Muscle layer of duodenum (tissue), 2 donors: ENCODE results near the gene DGKE.

ENCODE experiments used
- H3K27ac ChIP-seq: one replicate; pipeline ENCODE4 v1.7.0; 2013; ENCODE audit warnings: mild to moderate bottlenecking, low read length
- H3K27me3 ChIP-seq: one replicate; pipeline ENCODE4 v1.7.0; 2013; ENCODE audit warnings: low read depth, mild to moderate bottlenecking, control low read depth, low read length
- H3K36me3 ChIP-seq, 2 donors: one replicate each; pipeline ENCODE4 v1.7.0; 2013; ENCODE audit warnings: low read length in 2 of 2, control low read depth in 1 of 2, mild to moderate bottlenecking in 1 of 2; ENCODE audit not compliant: insufficient read depth in 2 of 2, control insufficient read depth in 1 of 2
- H3K4me1 ChIP-seq, 2 donors: one replicate each; pipeline ENCODE4 v1.7.0; 2013; ENCODE audit warnings: low read length in 2 of 2, mild to moderate bottlenecking in 2 of 2, control low read depth in 1 of 2, moderate library complexity in 1 of 2; ENCODE audit not compliant: insufficient read depth in 2 of 2, control insufficient read depth in 1 of 2
- H3K4me3 ChIP-seq, 2 donors: one replicate each; pipeline ENCODE4 v1.7.0; 2013; ENCODE audit warnings: low read length in 2 of 2, low read depth in 1 of 2, mild to moderate bottlenecking in 1 of 2
- H3K9me3 ChIP-seq, 2 donors: one replicate each; pipeline ENCODE4 v1.7.0; 2013; ENCODE audit warnings: low read length in 2 of 2, control low read depth in 1 of 2, mild to moderate bottlenecking in 1 of 2; ENCODE audit not compliant: control insufficient read depth in 1 of 2
- donor health status: healthy.

DGKE gene

GRCh38 chr17:56892333-56892732, 58.4 kb downstream of the DGKE start:
- peaks cover 72 to 78% of the 10 kb centered on the region in 2 donors for H3K36me3 ChIP-seq
- no peaks in the 10 kb centered on the region for H3K4me1 ChIP-seq
- H3K4me3 ChIP-seq: no peak overlapping the region
- H3K27me3 ChIP-seq: no peaks in the 10 kb centered on the region
- H3K27ac ChIP-seq: no peak overlapping the region
- peaks cover 0 to 8% of the 10 kb centered on the region in 2 donors for H3K9me3 ChIP-seq

GRCh38 chr17:56893503-56893902, 59.6 kb downstream of the DGKE start:
- Histone ChIP-seq H3K27ac (no peak overlapping the region), H3K9me3 (no peaks in the 10 kb centered on the region), H3K4me3 (no peak overlapping the region), H3K36me3 (peaks cover 73 to 80% of the 10 kb centered on the region in 2 donors), H3K27me3 (no peaks in the 10 kb centered on the region), H3K4me1 (no peaks in the 10 kb centered on the region)

- Histone ChIP-seq H3K36me3 (peaks cover 76 to 85% of the 10 kb centered on the region in 2 donors), H3K9me3 (no peaks in the 10 kb centered on the region), H3K27me3 (no peaks in the 10 kb centered on the region), H3K4me3 (no peak overlapping the region), H3K27ac (no peak overlapping the region), H3K4me1 (no peaks in the 10 kb centered on the region)
Measured at GRCh38 chr17:56894859-56895455, 61.0 kb downstream of the DGKE start.

GRCh38 chr17:56896217-56896967, 62.4 kb downstream of the DGKE start:
- Histone ChIP-seq H3K36me3 (peaks cover 70 to 87% of the 10 kb centered on the region in 2 donors), H3K27ac (no peak overlapping the region), H3K4me1 (no peaks in the 10 kb centered on the region), H3K9me3 (no peaks in the 10 kb centered on the region), H3K4me3 (no peak overlapping the region), H3K27me3 (no peaks in the 10 kb centered on the region)

- Histone ChIP-seq H3K27ac (no peak overlapping the region), H3K4me3 (no peak overlapping the region), H3K9me3 (no peaks in the 10 kb centered on the region), H3K4me1 (no peaks in the 10 kb centered on the region), H3K36me3 (peaks cover 70 to 87% of the 10 kb centered on the region in 2 donors), H3K27me3 (no peaks in the 10 kb centered on the region)
Measured at GRCh38 chr17:56896968-56897359, 63.0 kb downstream of the DGKE start.

GRCh38 chr17:56897646-56898424, 63.9 kb downstream of the DGKE start:
- no peaks in the 10 kb centered on the region for H3K4me1 ChIP-seq
- no peak overlapping the region for H3K4me3 ChIP-seq
- peaks cover 69 to 89% of the 10 kb centered on the region in 2 donors for H3K36me3 ChIP-seq
- H3K9me3 ChIP-seq: no peaks in the 10 kb centered on the region
- H3K27ac ChIP-seq: no peak overlapping the region
- no peaks in the 10 kb centered on the region for H3K27me3 ChIP-seq

- Histone ChIP-seq H3K27me3 (no peaks in the 10 kb centered on the region), H3K4me3 (no peak overlapping the region), H3K4me1 (no peaks in the 10 kb centered on the region), H3K27ac (no peak overlapping the region), H3K9me3 (no peaks in the 10 kb centered on the region), H3K36me3 (peaks cover 65 to 89% of the 10 kb centered on the region in 2 donors)
Measured at GRCh38 chr17:56898874-56899273, 64.9 kb downstream of the DGKE start.

- no peaks in the 10 kb centered on the region for H3K4me1 ChIP-seq
- H3K27me3 ChIP-seq: no peaks in the 10 kb centered on the region
- H3K36me3 ChIP-seq: peaks cover 67 to 92% of the 10 kb centered on the region in 2 donors
- no peak overlapping the region for H3K27ac ChIP-seq
- no peaks in the 10 kb centered on the region for H3K9me3 ChIP-seq
- no peak overlapping the region for H3K4me3 ChIP-seq
Measured at GRCh38 chr17:56899403-56899802, 65.5 kb downstream of the DGKE start.

- no peak overlapping the region for H3K4me3 ChIP-seq
- H3K4me1 ChIP-seq: no peaks in the 10 kb centered on the region
- H3K36me3 ChIP-seq: peaks cover 73 to 89% of the 10 kb centered on the region in 2 donors
- H3K27ac ChIP-seq: no peak overlapping the region
- H3K27me3 ChIP-seq: no peaks in the 10 kb centered on the region
- no peaks in the 10 kb centered on the region for H3K9me3 ChIP-seq
Measured at GRCh38 chr17:56902348-56902747, 68.4 kb downstream of the DGKE start.

- Histone ChIP-seq H3K4me1 (no peaks in the 10 kb centered on the region), H3K27me3 (no peaks in the 10 kb centered on the region), H3K4me3 (no peak overlapping the region), H3K27ac (no peak overlapping the region), H3K36me3 (peaks cover 70 to 88% of the 10 kb centered on the region in 2 donors), H3K9me3 (no peaks in the 10 kb centered on the region)
Measured at GRCh38 chr17:56903560-56903959, 69.6 kb downstream of the DGKE start.

GRCh38 chr17:56908001-56908542, 74.1 kb downstream of the DGKE start:
- Histone ChIP-seq H3K27ac (no peak overlapping the region), H3K4me3 (no peak overlapping the region), H3K4me1 (peaks cover 13 to 14% of the 10 kb centered on the region in 2 donors), H3K36me3 (peaks cover 41 to 45% of the 10 kb centered on the region in 2 donors), H3K27me3 (no peaks in the 10 kb centered on the region), H3K9me3 (no peaks in the 10 kb centered on the region)
